Natural killer cell treated with Interleukin-12 subunit alpha and Interleukin-12 subunit beta and Interleukin-15 and Interleukin-18, amount 100 ng/mL, for 72 hours (primary cell): ENCODE measurements around the gene ST6GAL1. TPM values are rescaled to one million over a fixed set of nuclear protein-coding genes. Genes with fewer than 3 reads are reported as not detected.
A peak's percentile ranks its signal among the peaks of the same experiment; 100 is the strongest.

Experiments used
- ATAC-seq, 2 donors: fragments of 150-1000 bp; cut with Tn5 transposase in 1 of 2; sonication (Bioruptor Pico), chemical (Tn5 transposase) in 1 of 2; 2 replicates each; pipeline ENCODE4 v1.10.0; 2021
- DNase-seq: peaks from one replicate; pipeline ENCODE4 v3.0.0; 2022; ENCODE audit warnings: low spot score
- H3K27ac Mint-ChIP-seq, 2 donors: 1 replicate in 1 of 2; 2 replicates in 1 of 2; pipeline ENCODE4 v1.8.0; 2022; ENCODE audit warnings: mixed read lengths in 2 of 2, mild to moderate bottlenecking in 1 of 2, moderate library complexity in 1 of 2
- H3K27me3 Mint-ChIP-seq, 2 donors: 1 replicate in 1 of 2; 2 replicates in 1 of 2; pipeline ENCODE4 v1.8.0; 2022; ENCODE audit warnings: mixed read lengths in 2 of 2
- H3K36me3 Mint-ChIP-seq: one replicate; pipeline ENCODE4 v1.8.0; 2022; ENCODE audit warnings: mixed read lengths
- H3K4me1 Mint-ChIP-seq, 2 donors: 1 replicate in 1 of 2; 2 replicates in 1 of 2; pipeline ENCODE4 v1.8.0; 2022; ENCODE audit warnings: low read depth in 2 of 2, mixed read lengths in 2 of 2, mild to moderate bottlenecking in 1 of 2
- H3K4me3 Mint-ChIP-seq: one replicate; pipeline ENCODE4 v1.8.0; 2022; ENCODE audit warnings: mixed read lengths
- H3K9me3 Mint-ChIP-seq: 2 replicates; pipeline ENCODE4 v1.8.0; 2022; ENCODE audit warnings: mixed read lengths
- total RNA-seq, 2 donors: library from RNA; stranded (reverse); gene quantifications; one replicate each; pipeline ENCODE4 v1.2.3, GENCODE V29; 2022

The ST6GAL1 gene
- total RNA-seq, 2 donors from 2014 or later: 179 to 304 TPM

GRCh38 chr3:187061748-187062147 is 131.4 kb downstream of the ST6GAL1 start:
- Mint-ChIP-seq H3K27me3 (no peaks in the 10 kb centered on the region), H3K27ac (peak overlapping the region in 1 of 2 donors; percentile 61), H3K36me3 (peaks cover 31% of the 10 kb centered on the region), H3K4me1 (peaks cover 49 to 56% of the 10 kb centered on the region in 2 donors), H3K4me3 (no peak overlapping the region), H3K9me3 (peaks cover 6% of the 10 kb centered on the region)
- ATAC-seq: no peak
- DNase-seq: no peak

- DNase-seq: no peak
- H3K4me3 Mint-ChIP-seq: no peak overlapping the region
- no peak for ATAC-seq
- H3K27me3 Mint-ChIP-seq: no peaks in the 10 kb centered on the region
- H3K4me1 Mint-ChIP-seq: peaks cover 47 to 51% of the 10 kb centered on the region in 2 donors
- peaks cover 23% of the 10 kb centered on the region for H3K36me3 Mint-ChIP-seq
- peak overlapping the region; percentile 31 to 48 for H3K27ac Mint-ChIP-seq
- no peaks in the 10 kb centered on the region for H3K9me3 Mint-ChIP-seq
Measured at GRCh38 chr3:187062526-187063177, 132.3 kb downstream of the ST6GAL1 start.

GRCh38 chr3:187063286-187064121 is 133.2 kb downstream of the ST6GAL1 start:
- Mint-ChIP-seq H3K4me1 (peaks cover 47 to 52% of the 10 kb centered on the region in 2 donors), H3K9me3 (no peaks in the 10 kb centered on the region), H3K27me3 (no peaks in the 10 kb centered on the region), H3K27ac (peak overlapping the region; percentile 31 to 48), H3K36me3 (peaks cover 23% of the 10 kb centered on the region), H3K4me3 (no peak overlapping the region)
- DNase-seq: no peak
- no peak for ATAC-seq

DNA sequence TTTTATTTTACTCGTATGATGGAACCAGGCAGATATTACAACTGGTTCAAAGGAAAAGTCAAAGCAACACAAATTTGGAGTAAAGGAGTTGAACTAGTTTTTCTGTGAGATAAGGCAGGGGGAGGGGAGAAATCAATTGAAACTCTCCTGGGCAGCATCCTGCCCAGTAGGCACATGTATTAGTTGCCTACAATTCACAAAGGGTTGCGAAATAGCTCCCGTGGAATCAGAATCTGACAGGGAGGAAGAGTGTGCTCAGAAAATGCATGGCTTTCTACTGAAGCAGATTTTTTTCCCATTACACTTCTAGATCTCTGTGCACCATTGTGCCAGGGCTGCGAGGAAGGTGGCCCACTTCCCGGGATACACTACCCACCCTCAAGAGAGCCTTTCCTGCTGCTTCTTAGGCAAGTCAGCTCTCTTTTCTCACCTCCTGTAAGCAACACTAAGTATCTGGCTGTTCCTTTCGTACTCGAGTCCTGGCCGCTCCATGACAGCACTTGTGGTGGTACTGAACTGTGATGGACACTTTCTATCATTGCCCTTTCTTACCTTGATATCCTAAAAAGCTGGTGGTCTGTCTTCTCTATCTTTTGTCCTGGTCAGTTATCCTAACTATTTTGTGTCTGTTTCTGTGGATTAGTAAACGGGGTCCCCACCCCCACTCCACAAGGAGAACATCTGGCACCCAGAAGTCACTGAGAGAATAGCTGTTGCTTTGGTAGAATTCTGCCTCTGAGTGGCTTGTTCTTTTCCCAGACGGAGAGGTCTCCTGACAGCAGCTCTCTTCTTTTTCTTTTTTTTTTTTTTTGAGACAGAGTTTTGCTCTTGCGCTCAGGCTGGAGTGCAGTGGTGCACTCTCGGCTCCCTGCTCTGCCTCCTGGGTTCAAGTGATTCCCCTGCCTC is 134.1 kb downstream of the ST6GAL1 start:
- Mint-ChIP-seq H3K9me3 (no peaks in the 10 kb centered on the region), H3K36me3 (peaks cover 15% of the 10 kb centered on the region), H3K4me1 (peaks cover 43 to 45% of the 10 kb centered on the region in 2 donors), H3K27ac (peak overlapping the region; percentile 31 to 48), H3K4me3 (no peak overlapping the region), H3K27me3 (no peaks in the 10 kb centered on the region)
- ATAC-seq (no peak), DNase-seq (no peak)

- Mint-ChIP-seq H3K4me3 (no peak overlapping the region), H3K27ac (peak overlapping the region in 1 of 2 donors; percentile 64), H3K27me3 (no peaks in the 10 kb centered on the region), H3K9me3 (no peaks in the 10 kb centered on the region), H3K4me1 (peaks cover 47 to 49% of the 10 kb centered on the region in 2 donors), H3K36me3 (peaks cover 16% of the 10 kb centered on the region)
- DNase-seq (no peak), ATAC-seq (peak; percentile 52 to 59)
Measured at GRCh38 chr3:187066228-187066995, 136.1 kb downstream of the ST6GAL1 start.

GRCh38 chr3:187068787-187069186 is 138.5 kb downstream of the ST6GAL1 start:
- Mint-ChIP-seq H3K27me3 (no peaks in the 10 kb centered on the region), H3K36me3 (peaks cover 16% of the 10 kb centered on the region), H3K4me3 (no peak overlapping the region), H3K27ac (peak overlapping the region in 1 of 2 donors; percentile 4), H3K4me1 (peaks cover 29 to 33% of the 10 kb centered on the region in 2 donors), H3K9me3 (no peaks in the 10 kb centered on the region)
- DNase-seq (no peak), ATAC-seq (no peak)

GRCh38 chr3:187069857-187070516 is 139.7 kb downstream of the ST6GAL1 start:
- peak overlapping the region; percentile 4 to 35 for H3K27ac Mint-ChIP-seq
- no peak overlapping the region for H3K4me3 Mint-ChIP-seq
- H3K27me3 Mint-ChIP-seq: no peaks in the 10 kb centered on the region
- DNase-seq (no peak), ATAC-seq (no peak)
- H3K9me3 Mint-ChIP-seq: no peaks in the 10 kb centered on the region
- peaks cover 27 to 29% of the 10 kb centered on the region in 2 donors for H3K4me1 Mint-ChIP-seq
- peaks cover 21% of the 10 kb centered on the region for H3K36me3 Mint-ChIP-seq

DNA sequence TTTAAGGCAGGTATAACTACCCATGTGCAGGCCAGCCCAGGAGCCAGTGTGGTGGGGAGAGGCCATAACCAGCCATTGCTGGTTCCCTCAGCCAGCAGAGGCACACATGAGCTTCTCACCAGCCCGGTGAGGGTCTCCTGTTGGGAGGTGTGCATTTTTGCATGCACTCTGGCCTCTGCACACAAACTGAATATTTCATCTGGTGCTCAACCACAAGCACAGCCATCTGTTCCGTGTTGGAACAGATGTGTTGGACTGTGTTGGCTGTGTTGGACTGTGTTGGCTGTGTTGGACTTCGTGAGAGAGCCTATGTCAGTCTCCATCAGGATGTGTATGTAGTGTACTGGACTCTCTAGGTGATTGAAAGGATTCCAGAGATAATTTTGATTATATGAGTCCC is 141.8 kb downstream of the ST6GAL1 start:
- Mint-ChIP-seq H3K27me3 (no peaks in the 10 kb centered on the region), H3K27ac (no peak overlapping the region), H3K36me3 (peaks cover 25% of the 10 kb centered on the region), H3K4me3 (no peak overlapping the region), H3K4me1 (peaks cover 20 to 22% of the 10 kb centered on the region in 2 donors), H3K9me3 (no peaks in the 10 kb centered on the region)
- DNase-seq (no peak), ATAC-seq (no peak)

DNA sequence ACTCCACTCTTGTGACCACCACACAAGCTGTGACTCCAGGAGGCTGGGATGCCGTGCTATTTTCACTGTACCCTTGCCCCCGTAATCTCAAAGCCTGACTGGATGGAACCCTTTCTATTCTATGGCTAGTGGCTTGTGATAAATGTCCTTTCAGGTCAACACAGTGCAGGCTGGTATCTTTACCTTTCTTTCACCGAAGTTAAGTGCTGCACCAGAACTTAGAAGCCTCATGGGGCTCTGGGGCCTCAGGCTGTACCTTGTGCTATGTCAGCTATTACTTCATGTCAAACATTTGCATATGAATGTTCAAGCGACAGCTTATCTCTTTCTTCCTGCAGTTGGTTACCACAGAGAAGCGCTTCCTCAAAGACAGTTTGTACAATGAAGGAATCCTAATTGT is 142.2 kb downstream of the ST6GAL1 start:
- H3K4me3 Mint-ChIP-seq: no peak overlapping the region
- H3K27ac Mint-ChIP-seq: no peak overlapping the region
- no peaks in the 10 kb centered on the region for H3K9me3 Mint-ChIP-seq
- ATAC-seq: no peak
- DNase-seq: no peak
- peaks cover 26% of the 10 kb centered on the region for H3K36me3 Mint-ChIP-seq
- no peaks in the 10 kb centered on the region for H3K27me3 Mint-ChIP-seq
- H3K4me1 Mint-ChIP-seq: peaks cover 18 to 19% of the 10 kb centered on the region in 2 donors

DNA sequence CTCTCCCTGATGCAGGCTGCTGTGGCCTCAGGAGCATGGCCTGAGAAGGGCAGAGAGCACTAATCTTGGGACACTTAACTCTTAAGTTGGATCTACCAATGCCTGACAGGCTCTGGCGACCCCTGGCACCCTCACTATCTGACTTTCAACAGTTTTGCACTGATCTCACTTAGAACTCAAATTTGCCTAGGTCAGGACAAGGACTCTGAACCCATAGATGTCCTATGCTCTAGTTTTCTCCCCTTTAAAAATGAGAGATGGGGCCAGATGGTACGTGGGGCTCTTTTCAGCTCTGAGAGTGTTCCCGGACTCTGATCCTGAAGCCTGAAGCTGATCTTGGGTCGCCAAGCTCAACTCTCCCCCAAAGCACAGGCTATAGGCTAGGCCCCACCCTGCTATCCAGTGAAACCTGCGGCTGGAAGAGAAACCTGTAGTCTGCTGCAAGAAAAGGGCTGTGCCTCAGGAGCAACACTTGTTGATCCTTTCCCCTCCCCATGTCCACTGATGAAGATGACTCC is 143.3 kb downstream of the ST6GAL1 start:
- Mint-ChIP-seq H3K27ac (peak overlapping the region; percentile 1 to 21), H3K36me3 (peaks cover 35% of the 10 kb centered on the region), H3K4me1 (peaks cover 17 to 19% of the 10 kb centered on the region in 2 donors), H3K9me3 (no peaks in the 10 kb centered on the region), H3K27me3 (no peaks in the 10 kb centered on the region), H3K4me3 (no peak overlapping the region)
- DNase-seq: no peak
- no peak for ATAC-seq

- H3K4me1 Mint-ChIP-seq: peaks cover 10 to 13% of the 10 kb centered on the region in 2 donors
- no peak overlapping the region for H3K4me3 Mint-ChIP-seq
- H3K36me3 Mint-ChIP-seq: peaks cover 33% of the 10 kb centered on the region
- DNase-seq: no peak
- H3K27me3 Mint-ChIP-seq: no peaks in the 10 kb centered on the region
- H3K9me3 Mint-ChIP-seq: no peaks in the 10 kb centered on the region
- H3K27ac Mint-ChIP-seq: no peak overlapping the region
- ATAC-seq: no peak
Measured at GRCh38 chr3:187074846-187075245, 144.5 kb downstream of the ST6GAL1 start.

DNA sequence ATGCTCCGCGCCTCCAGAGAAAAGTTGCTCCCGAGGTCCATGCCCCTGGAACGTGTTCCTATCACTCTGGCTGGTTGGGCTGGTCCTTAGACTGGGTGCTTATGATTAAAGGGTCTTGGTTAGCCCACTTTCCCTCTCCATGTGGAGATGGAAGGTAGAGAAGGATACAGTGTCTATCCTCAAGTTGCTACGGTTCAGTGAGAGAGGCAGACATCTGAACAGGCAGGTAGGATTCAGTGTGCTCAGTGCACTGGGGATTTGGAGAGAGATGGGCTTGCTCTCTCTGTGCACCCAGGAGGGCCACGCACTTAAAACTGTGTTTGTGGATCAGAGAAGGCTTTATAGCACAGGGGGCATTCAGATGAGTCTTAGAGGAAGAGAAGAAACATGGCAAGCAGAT is 146.0 kb downstream of the ST6GAL1 start:
- H3K9me3 Mint-ChIP-seq: no peaks in the 10 kb centered on the region
- peaks cover 0 to 7% of the 10 kb centered on the region in 2 donors for H3K4me1 Mint-ChIP-seq
- H3K36me3 Mint-ChIP-seq: peaks cover 22% of the 10 kb centered on the region
- no peak for ATAC-seq
- H3K27me3 Mint-ChIP-seq: no peaks in the 10 kb centered on the region
- peak overlapping the region; percentile 16 to 17 for H3K27ac Mint-ChIP-seq
- DNase-seq: no peak
- H3K4me3 Mint-ChIP-seq: no peak overlapping the region
